Keratinocyte (primary cell): Measurements from ENCODE around the gene SPATA13.

Experiments
- EZH2 ChIP-seq: IDR thresholded peaks from one replicate; pipeline ENCODE4 v1.6.1; 2012; ENCODE audit warnings: inconsistent platforms, mild to moderate bottlenecking, low read length, moderate library complexity
- TF ChIP-seq, protein P1 (sequence below), 3 experiments: IDR thresholded peaks in 1 of 3; conservative IDR thresholded peaks in 1 of 3; optimal IDR thresholded peaks in 1 of 3; 2 replicates in 2 of 3; 3 replicates in 1 of 3; pipeline versions ENCODE3 to v1.5.1; 2011; ENCODE audit warnings: low read length in 3 of 3, mild to moderate bottlenecking in 3 of 3, moderate library complexity in 2 of 3, control low read depth in 1 of 3, inconsistent platforms in 1 of 3; ENCODE audit not compliant: insufficient read depth in 2 of 3; ENCODE audit errors: extremely low read depth in 1 of 3

DNA sequence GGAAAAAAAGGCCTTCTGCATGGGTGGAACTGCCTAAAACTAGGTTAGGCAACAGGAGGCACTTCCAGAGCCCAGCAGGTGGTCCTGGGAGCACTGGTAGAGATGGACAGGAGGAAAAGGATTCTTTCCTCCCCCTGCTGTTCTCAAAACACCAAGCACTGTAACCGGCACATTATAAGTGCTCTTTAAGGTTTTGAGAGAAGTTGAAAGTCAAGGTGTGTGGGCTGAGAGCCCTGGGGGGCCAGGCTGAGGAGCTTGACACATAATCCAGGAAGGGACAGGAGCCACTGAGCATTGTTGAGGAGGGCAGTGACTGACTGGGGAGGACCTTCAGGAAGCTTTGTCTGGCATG lies 32.3 kb downstream of the SPATA13 start:
- TF ChIP-seq, protein P1, sequence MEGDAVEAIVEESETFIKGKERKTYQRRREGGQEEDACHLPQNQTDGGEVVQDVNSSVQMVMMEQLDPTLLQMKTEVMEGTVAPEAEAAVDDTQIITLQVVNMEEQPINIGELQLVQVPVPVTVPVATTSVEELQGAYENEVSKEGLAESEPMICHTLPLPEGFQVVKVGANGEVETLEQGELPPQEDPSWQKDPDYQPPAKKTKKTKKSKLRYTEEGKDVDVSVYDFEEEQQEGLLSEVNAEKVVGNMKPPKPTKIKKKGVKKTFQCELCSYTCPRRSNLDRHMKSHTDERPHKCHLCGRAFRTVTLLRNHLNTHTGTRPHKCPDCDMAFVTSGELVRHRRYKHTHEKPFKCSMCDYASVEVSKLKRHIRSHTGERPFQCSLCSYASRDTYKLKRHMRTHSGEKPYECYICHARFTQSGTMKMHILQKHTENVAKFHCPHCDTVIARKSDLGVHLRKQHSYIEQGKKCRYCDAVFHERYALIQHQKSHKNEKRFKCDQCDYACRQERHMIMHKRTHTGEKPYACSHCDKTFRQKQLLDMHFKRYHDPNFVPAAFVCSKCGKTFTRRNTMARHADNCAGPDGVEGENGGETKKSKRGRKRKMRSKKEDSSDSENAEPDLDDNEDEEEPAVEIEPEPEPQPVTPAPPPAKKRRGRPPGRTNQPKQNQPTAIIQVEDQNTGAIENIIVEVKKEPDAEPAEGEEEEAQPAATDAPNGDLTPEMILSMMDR (optimal IDR thresholded peaks at IDR 0.05 in 1 of 3, IDR thresholded peaks at IDR 0.05 in 1 of 3, conservative IDR thresholded peaks at IDR 0.05 in 1 of 3; ENCODE audit: extremely low read depth in 1 of 3, insufficient read depth in 2 of 3, low read length in 3 of 3) = no peak
- no peak for TF ChIP-seq EZH2
